Duodenal mucosa (tissue), 2 donors: ENCODE data around the gene DUOX2.
"Not testable (repeated sequence)": the region's sequence is repeated elsewhere in the genome, so short reads cannot be mapped to it uniquely, and the experiment has no call there.

ENCODE experiments used
- H3K27ac ChIP-seq: one replicate; pipeline ENCODE4 v1.7.0; 2013; ENCODE audit warnings: low read depth, low read length
- H3K27me3 ChIP-seq, 2 donors: one replicate each; pipeline ENCODE4 v1.7.0; 2013; ENCODE audit warnings: low read length in 2 of 2, control low read depth in 1 of 2; ENCODE audit not compliant: insufficient read depth in 2 of 2, control insufficient read depth in 1 of 2
- H3K36me3 ChIP-seq, 2 donors: one replicate each; pipeline ENCODE4 v1.7.0; 2013; ENCODE audit warnings: low read length in 2 of 2, control low read depth in 1 of 2; ENCODE audit not compliant: insufficient read depth in 2 of 2, control insufficient read depth in 1 of 2
- H3K4me1 ChIP-seq, 2 donors: one replicate each; pipeline ENCODE4 v1.7.0; 2013; ENCODE audit warnings: low read length in 2 of 2, control low read depth in 1 of 2; ENCODE audit not compliant: insufficient read depth in 2 of 2, control insufficient read depth in 1 of 2
- H3K4me3 ChIP-seq, 2 donors: one replicate each; pipeline ENCODE4 v1.7.0; 2013; ENCODE audit warnings: low read length in 2 of 2, low read depth in 1 of 2
- H3K9ac ChIP-seq, 2 donors: one replicate each; pipeline ENCODE4 v1.7.0; 2013; ENCODE audit warnings: low read length in 2 of 2, low read depth in 1 of 2
- H3K9me3 ChIP-seq, 2 donors: one replicate each; pipeline ENCODE4 v1.7.0; 2013; ENCODE audit warnings: low read length in 2 of 2, control low read depth in 1 of 2; ENCODE audit not compliant: control insufficient read depth in 1 of 2

DUOX2 gene

GRCh38 chr15:45139770-45140169, 25.8 kb upstream of the DUOX2 start:
- Histone ChIP-seq H3K9me3 (no peaks in the 10 kb centered on the region), H3K9ac (no peak overlapping the region), H3K27me3 (peaks cover 5 to 13% of the 10 kb centered on the region in 2 donors), H3K4me3 (no peak overlapping the region), H3K4me1 (peaks cover 3 to 4% of the 10 kb centered on the region in 2 donors), H3K27ac (no peak overlapping the region), H3K36me3 (no peaks in the 10 kb centered on the region)

- Histone ChIP-seq H3K9ac (no peak overlapping the region), H3K4me1 (peaks cover 5 to 7% of the 10 kb centered on the region in 2 donors), H3K27ac (no peak overlapping the region), H3K9me3 (no peaks in the 10 kb centered on the region), H3K36me3 (no peaks in the 10 kb centered on the region), H3K4me3 (no peak overlapping the region), H3K27me3 (peaks cover 12 to 20% of the 10 kb centered on the region in 2 donors)
These were observed 25.1 kb upstream of the DUOX2 start for GRCh38 chr15:45138814-45139765.

- H3K4me1 ChIP-seq = peaks cover 5 to 7% of the 10 kb centered on the region in 2 donors
- no peaks in the 10 kb centered on the region for H3K36me3 ChIP-seq
- no peak overlapping the region for H3K27ac ChIP-seq
- peaks cover 14 to 28% of the 10 kb centered on the region in 2 donors for H3K27me3 ChIP-seq
- no peak overlapping the region for H3K9ac ChIP-seq
- no peaks in the 10 kb centered on the region for H3K9me3 ChIP-seq
- no peak overlapping the region for H3K4me3 ChIP-seq
These were observed 23.7 kb upstream of the DUOX2 start for GRCh38 chr15:45137703-45138102.

- Histone ChIP-seq H3K36me3 (no peaks in the 10 kb centered on the region), H3K27me3 (peaks cover 14 to 28% of the 10 kb centered on the region in 2 donors), H3K4me1 (peaks cover 5 to 7% of the 10 kb centered on the region in 2 donors), H3K9me3 (no peaks in the 10 kb centered on the region), H3K4me3 (no peak overlapping the region), H3K27ac (no peak overlapping the region), H3K9ac (no peak overlapping the region)
These were observed 22.4 kb upstream of the DUOX2 start for GRCh38 chr15:45136378-45136764.

- H3K27me3 ChIP-seq = peaks cover 14 to 28% of the 10 kb centered on the region in 2 donors
- not testable (repeated sequence) for H3K36me3 ChIP-seq, H3K9me3 ChIP-seq, H3K4me3 ChIP-seq, H3K9ac ChIP-seq, H3K4me1 ChIP-seq, H3K27ac ChIP-seq
These were observed 21.9 kb upstream of the DUOX2 start for GRCh38 chr15:45135705-45136377.

- Histone ChIP-seq H3K36me3 (no peaks in the 10 kb centered on the region), H3K4me1 (peaks cover 5 to 7% of the 10 kb centered on the region in 2 donors), H3K9ac (no peak overlapping the region), H3K27ac (no peak overlapping the region), H3K4me3 (peak overlapping the region in 1 of 2 donors; percentile 48), H3K9me3 (no peaks in the 10 kb centered on the region), H3K27me3 (peaks cover 14 to 34% of the 10 kb centered on the region in 2 donors)
These were observed 21.0 kb upstream of the DUOX2 start for GRCh38 chr15:45134682-45135604.

GRCh38 chr15:45134046-45134445, 20.1 kb upstream of the DUOX2 start:
- peaks cover 5 to 12% of the 10 kb centered on the region in 2 donors for H3K4me1 ChIP-seq
- no peak overlapping the region for H3K27ac ChIP-seq
- H3K9me3 ChIP-seq = no peaks in the 10 kb centered on the region
- no peak overlapping the region for H3K4me3 ChIP-seq
- H3K27me3 ChIP-seq = peaks cover 18 to 39% of the 10 kb centered on the region in 2 donors
- no peaks in the 10 kb centered on the region for H3K36me3 ChIP-seq
- H3K9ac ChIP-seq = no peak overlapping the region

- Histone ChIP-seq H3K36me3 (no peaks in the 10 kb centered on the region), H3K27ac (no peak overlapping the region), H3K9me3 (no peaks in the 10 kb centered on the region), H3K27me3 (peaks cover 23 to 45% of the 10 kb centered on the region in 2 donors), H3K9ac (no peak overlapping the region), H3K4me1 (peaks cover 5 to 12% of the 10 kb centered on the region in 2 donors), H3K4me3 (no peak overlapping the region)
These were observed 19.6 kb upstream of the DUOX2 start for GRCh38 chr15:45133561-45133920.

GRCh38 chr15:45132844-45133560, 19.0 kb upstream of the DUOX2 start:
- no peak overlapping the region for H3K9ac ChIP-seq
- no peaks in the 10 kb centered on the region for H3K36me3 ChIP-seq
- H3K4me3 ChIP-seq = no peak overlapping the region
- H3K9me3 ChIP-seq = no peaks in the 10 kb centered on the region
- no peak overlapping the region for H3K27ac ChIP-seq
- H3K4me1 ChIP-seq = peaks cover 5 to 12% of the 10 kb centered on the region in 2 donors
- peaks cover 28 to 49% of the 10 kb centered on the region in 2 donors for H3K27me3 ChIP-seq
